HEK293T (cell line): ENCODE data around the gene MCM7.
"Not testable (repeated sequence)": the region's sequence is repeated elsewhere in the genome, so short reads cannot be mapped to it uniquely, and the experiment has no call there.

Experiments used
- CTCF ChIA-PET: fragments of 350-600 bp; formaldehyde crosslinking; extraction: SDS; loops from one replicate; lab custom pipeline; 2021; ENCODE audit warnings: antibody characterized with exemption, inconsistent platforms; lab: Yijun Ruan, JAX
- POLR2A ChIA-PET: fragments of 350-600 bp; formaldehyde crosslinking; extraction: SDS; loops from one replicate; lab custom pipeline; 2020; ENCODE audit warnings: antibody characterized with exemption, inconsistent platforms; lab: Yijun Ruan, JAX
- DNase-seq: peaks from one replicate; pipeline ENCODE4 v3.0.0; 2012; ENCODE audit warnings: mixed read lengths; ENCODE audit errors: extremely low spot score
- ARNT ChIP-seq: fragments of 450-650 bp; IDR thresholded peaks from 2 replicates; pipeline ENCODE4 v1.6.1; 2017; ENCODE audit warnings: mild to moderate bottlenecking
- BHLHE40 ChIP-seq: fragments of 450-650 bp; IDR thresholded peaks from 2 replicates; pipeline ENCODE4 v1.6.1; 2016; ENCODE audit warnings: mild to moderate bottlenecking, moderate library complexity, borderline replicate concordance
- CTBP1 ChIP-seq: fragments of 450-650 bp; IDR thresholded peaks from 2 replicates; pipeline ENCODE4 v1.6.1; 2016; ENCODE audit warnings: borderline replicate concordance
- ELF4 ChIP-seq: fragments of 450-650 bp; IDR thresholded peaks from 2 replicates; pipeline ENCODE4 v1.6.1; 2017; ENCODE audit warnings: antibody characterized with exemption
- FOXA1 ChIP-seq: fragments of 450-650 bp; IDR thresholded peaks from 2 replicates; pipeline ENCODE4 v1.6.1; 2016; ENCODE audit warnings: mild to moderate bottlenecking
- FOXK2 ChIP-seq: fragments of 450-650 bp; IDR thresholded peaks from 2 replicates; pipeline ENCODE4 v1.6.1; 2016; ENCODE audit warnings: mild to moderate bottlenecking
- FOXM1 ChIP-seq: fragments of 450-650 bp; IDR thresholded peaks from 2 replicates; pipeline ENCODE4 v1.6.1; 2017; ENCODE audit warnings: mild to moderate bottlenecking, borderline replicate concordance
- HDGF ChIP-seq: fragments of 450-650 bp; IDR thresholded peaks from 2 replicates; pipeline ENCODE4 v1.6.1; 2017; ENCODE audit warnings: antibody characterized with exemption, borderline replicate concordance
- L3MBTL2 ChIP-seq: fragments of 450-650 bp; conservative IDR thresholded peaks from 2 replicates; pipeline ENCODE4 v1.6.1; 2016; ENCODE audit warnings: mild to moderate bottlenecking
- LEF1 ChIP-seq: fragments of 450-650 bp; IDR thresholded peaks from 2 replicates; pipeline ENCODE4 v1.6.1; 2017; ENCODE audit warnings: mild to moderate bottlenecking, borderline replicate concordance
- NFRKB ChIP-seq: fragments of 450-650 bp; IDR thresholded peaks from 2 replicates; pipeline ENCODE4 v1.6.1; 2016; ENCODE audit warnings: mild to moderate bottlenecking, moderate library complexity
- PKNOX1 ChIP-seq: fragments of 450-650 bp; IDR thresholded peaks from 2 replicates; pipeline ENCODE4 v1.6.1; 2016
- SP1 ChIP-seq: fragments of 450-650 bp; IDR thresholded peaks from 2 replicates; pipeline ENCODE4 v1.6.1; 2017
- SUZ12 ChIP-seq: fragments of 450-650 bp; IDR thresholded peaks from 2 replicates; pipeline ENCODE4 v1.6.1; 2016; ENCODE audit warnings: mild to moderate bottlenecking
- TARDBP ChIP-seq: fragments of 450-650 bp; IDR thresholded peaks from 2 replicates; pipeline ENCODE4 v1.6.1; 2016
- ZNF384 ChIP-seq: fragments of 450-650 bp; IDR thresholded peaks from 2 replicates; pipeline ENCODE4 v1.6.1; 2016

MCM7 gene

GRCh38 chr7:100101016-100101862 is at the start of gene MCM7, which contains the start of gene AP4M1:
MCM7 (minus strand) TSS chr7:100101397; CDS start chr7:100101294, 103 bp downstream.
AP4M1 (plus strand) TSS chr7:100101643; CDS start chr7:100101715, 72 bp downstream.
- ChIA-PET POLR2A (interaction anchor here (0.5 to 5.4 kb wide), 28 partner anchors 8 to 485 kb away, joined by 3 to 100 read pairs (median 6); partner anchors contain the start of genes CNPY4, COPS6, GJC3 and GPC2), CTCF (interaction anchor here (0.6 to 1.2 kb wide), 4 partner anchors 12 to 47 kb away, joined by 3 to 4 read pairs (median 3); partner anchors contain the start of gene LAMTOR4)
- peak; percentile 94 for DNase-seq
- TF ChIP-seq NFRKB: peak; percentile 46; the same call in 1 of the 2 replicates
- TF ChIP-seq PKNOX1: peak; percentile 99
- TF ChIP-seq SUZ12: no peak
- TF ChIP-seq ELF4: peak; percentile 57; the same call in 1 of the 2 replicates
- no peak for TF ChIP-seq SP1
- peak; percentile 94 for TF ChIP-seq L3MBTL2
- no peak for TF ChIP-seq FOXM1

- ChIA-PET POLR2A (interaction anchor here (0.6 to 2.4 kb wide), 26 partner anchors 8 to 280 kb away, joined by 3 to 23 read pairs (median 4); partner anchors contain the start of genes AP4M1, GPC2, MCM7 and STAG3), CTCF (interaction anchor here (0.6 to 1.8 kb wide), 4 partner anchors 16 to 47 kb away, joined by 3 to 8 read pairs (median 4); partner anchors contain the start of genes AP4M1 and GAL3ST4)
- DNase-seq: peak; percentile 97
- TF ChIP-seq SP1: no peak
- no peak for TF ChIP-seq NFRKB
- peak; percentile 64 for TF ChIP-seq L3MBTL2
- TF ChIP-seq HDGF: 0 out of 2 replicates have a peak, but pooled peaks have one; percentile 61
- TF ChIP-seq FOXK2: no peak
- TF ChIP-seq ELF4: peak; percentile 62; the same call in 1 of the 2 replicates
- peak; percentile 99 for TF ChIP-seq PKNOX1
- TF ChIP-seq SUZ12: no peak
- TF ChIP-seq CTBP1: no peak
Measured at GRCh38 chr7:100148559-100149328, 47.5 kb upstream of the MCM7 start, which contains the start of gene LAMTOR4. LAMTOR4 (plus strand) TSS chr7:100148918; CDS start chr7:100148973, 55 bp downstream.

- POLR2A ChIA-PET: interaction anchor here (0.6 to 2.4 kb wide), 27 partner anchors 8 to 281 kb away, joined by 3 to 23 read pairs (median 4); partner anchors contain the start of genes AP4M1, GPC2, MBLAC1 and MCM7
- TF ChIP-seq HDGF (no peak), FOXA1 (no peak), SUZ12 (no peak), L3MBTL2 (peak; percentile 83)
- no peak for DNase-seq
- CTCF ChIA-PET: interaction anchor here (0.6 to 1.8 kb wide), 5 partner anchors 14 to 47 kb away, joined by 3 to 8 read pairs (median 3); partner anchors contain the start of genes AP4M1 and GAL3ST4
Measured at GRCh38 chr7:100148225-100148558, 47.0 kb upstream of the MCM7 start.

GRCh38 chr7:100147278-100147677 is 46.1 kb upstream of the MCM7 start:
- TF ChIP-seq SUZ12 (no peak), BHLHE40 (no peak), PKNOX1 (no peak), NFRKB (no peak), FOXM1 (no peak), CTBP1 (no peak), SP1 (no peak), TARDBP (no peak), LEF1 (no peak), ARNT (no peak), FOXK2 (no peak), ZNF384 (no peak), HDGF (no peak)
- CTCF ChIA-PET: interaction anchor here (1.7 to 1.8 kb wide), 2 partner anchors 15 to 17 kb away, joined by 6 to 8 read pairs; no protein-coding TSS in a partner anchor
- POLR2A ChIA-PET: interaction anchor here (0.8 to 2.4 kb wide), 6 partner anchors 10 to 46 kb away, joined by 3 to 23 read pairs (median 7); partner anchors contain the start of genes AP4M1, GPC2, MBLAC1 and MCM7
- no peak for DNase-seq

- DNase-seq, POLR2A ChIA-PET: not testable (repeated sequence)
- CTCF ChIA-PET: interaction anchor here (0.7 to 1.7 kb wide), 2 partner anchors 14 to 16 kb away, joined by 6 read pairs; no protein-coding TSS in a partner anchor
Measured at GRCh38 chr7:100146350-100146749, 45.2 kb upstream of the MCM7 start.
